ENCODE measurements around the gene ZNF286A.
"Not testable (repeated sequence)": the region's sequence is repeated elsewhere in the genome, so short reads cannot be mapped to it uniquely, and the experiment has no call there.

The ZNF286A gene

GRCh38 chr17:15708879-15709278 lies 9.3 kb downstream of the ZNF286A start:
- not testable (repeated sequence) for H3K4me3 ChIP-seq (ENCODE audit: low read depth, low read length); H3K4me1 ChIP-seq; H3K27me3 ChIP-seq; DNase-seq; H3K9me3 ChIP-seq
- peaks cover 11% of the 10 kb centered on the region for H3K36me3 ChIP-seq

DNA sequence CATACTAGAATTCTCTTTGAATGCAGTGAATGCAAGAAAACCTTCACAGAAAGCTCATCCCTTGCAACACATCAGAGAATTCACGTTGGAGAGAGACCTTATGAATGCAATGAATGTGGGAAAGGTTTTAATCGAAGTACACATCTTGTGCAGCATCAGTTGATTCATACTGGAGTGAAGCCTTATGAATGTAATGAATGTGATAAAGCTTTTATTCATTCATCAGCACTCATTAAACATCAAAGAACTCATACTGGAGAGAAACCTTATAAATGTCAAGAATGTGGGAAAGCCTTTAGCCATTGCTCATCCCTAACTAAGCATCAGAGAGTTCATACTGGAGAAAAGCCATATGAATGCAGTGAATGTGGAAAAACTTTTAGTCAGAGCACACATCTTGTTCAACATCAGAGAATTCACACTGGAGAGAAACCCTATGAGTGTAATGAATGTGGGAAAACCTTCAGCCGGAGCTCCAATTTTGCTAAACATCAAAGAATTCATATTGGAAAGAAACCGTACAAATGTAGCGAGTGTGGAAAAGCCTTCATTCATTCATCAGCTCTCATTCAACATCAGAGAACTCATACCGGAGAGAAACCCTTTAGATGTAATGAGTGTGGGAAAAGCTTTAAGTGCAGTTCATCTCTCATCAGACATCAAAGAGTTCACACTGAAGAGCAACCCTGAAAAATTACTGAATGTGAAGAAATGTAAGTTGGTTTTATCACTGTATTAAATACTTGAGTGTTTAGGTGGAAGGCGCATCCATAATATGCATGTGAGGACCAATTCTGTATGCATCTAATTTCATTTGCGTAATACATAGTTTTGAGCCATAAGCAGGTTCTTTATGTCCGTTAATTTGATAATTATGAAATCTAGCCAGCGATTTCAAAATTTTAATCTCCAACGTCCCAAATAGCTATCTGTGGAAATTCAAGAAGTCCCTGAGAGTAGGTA lies 17.3 kb downstream of the ZNF286A start:
- not testable (repeated sequence) for H3K4me1 ChIP-seq; DNase-seq; H3K9me3 ChIP-seq; H3K27me3 ChIP-seq; H3K4me3 ChIP-seq (ENCODE audit: low read depth, low read length); H3K36me3 ChIP-seq

DNA sequence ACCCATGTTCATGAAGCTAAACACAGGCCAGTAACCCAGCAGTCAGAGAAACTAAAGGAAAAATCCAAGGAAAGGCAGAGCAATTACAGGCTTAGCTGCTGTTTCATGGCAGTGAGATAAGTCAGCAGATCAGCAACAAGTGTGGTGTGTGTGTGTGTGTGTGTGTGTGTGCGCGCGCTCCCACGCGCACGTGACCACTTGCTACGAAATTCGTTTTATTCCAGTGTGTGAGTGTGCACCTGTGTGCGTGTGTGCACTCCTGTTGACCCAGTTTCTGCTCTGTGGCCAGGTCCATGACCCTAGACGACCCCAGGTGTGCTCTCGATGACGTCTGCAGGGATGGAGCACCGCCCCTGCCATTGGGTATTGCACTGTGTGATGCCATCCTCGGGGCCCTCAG lies 31.0 kb downstream of the ZNF286A start:
- not testable (repeated sequence) for H3K4me3 ChIP-seq (ENCODE audit: low read depth, low read length); DNase-seq; H3K9me3 ChIP-seq

GRCh38 chr17:15731900-15732299 lies 32.3 kb downstream of the ZNF286A start, which contains the start of gene TBC1D26:
TBC1D26 (plus strand) TSS chr17:15732283; CDS start chr17:15735349, 3,066 bp downstream.
- H3K4me1 ChIP-seq; H3K9me3 ChIP-seq; H3K4me3 ChIP-seq (ENCODE audit: low read depth, low read length); H3K27me3 ChIP-seq; H3K36me3 ChIP-seq; DNase-seq: not testable (repeated sequence)

More for the DNA sequence above, 31.0 kb downstream of the ZNF286A start:
- H3K4me1 ChIP-seq, H3K27me3 ChIP-seq, H3K36me3 ChIP-seq: not testable (repeated sequence)

DNA sequence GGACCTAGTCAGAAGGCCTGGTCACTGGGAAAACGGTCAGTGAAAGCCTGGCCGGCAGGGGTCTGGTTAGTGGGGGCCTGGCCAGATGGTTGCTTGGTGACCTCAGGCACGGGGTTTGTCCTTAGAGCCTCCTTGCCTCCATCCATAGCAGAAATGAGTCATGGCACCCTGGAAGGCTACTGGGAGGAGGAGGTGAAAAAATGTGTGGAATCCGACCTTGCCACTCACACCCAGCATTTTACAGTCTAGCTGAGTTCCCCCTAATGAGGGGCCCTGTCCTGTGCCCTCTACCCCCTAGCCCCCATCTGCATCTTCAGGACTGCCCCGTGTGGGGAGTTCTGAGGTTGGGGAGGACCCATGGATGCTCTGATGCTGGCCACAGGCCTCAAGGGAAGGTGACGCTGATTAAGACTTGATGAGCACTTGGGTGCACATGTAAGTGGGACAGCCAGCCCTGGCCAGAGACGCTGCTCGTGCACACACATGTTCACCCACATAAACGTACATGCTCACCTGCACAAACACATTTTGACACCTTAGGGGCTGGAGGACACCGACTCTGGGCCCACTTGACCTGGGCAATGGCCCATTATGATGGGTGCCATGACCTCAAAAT lies 33.7 kb downstream of the ZNF286A start:
- not testable (repeated sequence) for H3K4me3 ChIP-seq (ENCODE audit: low read depth, low read length); DNase-seq; H3K36me3 ChIP-seq; H3K27me3 ChIP-seq; H3K4me1 ChIP-seq; H3K9me3 ChIP-seq

DNA sequence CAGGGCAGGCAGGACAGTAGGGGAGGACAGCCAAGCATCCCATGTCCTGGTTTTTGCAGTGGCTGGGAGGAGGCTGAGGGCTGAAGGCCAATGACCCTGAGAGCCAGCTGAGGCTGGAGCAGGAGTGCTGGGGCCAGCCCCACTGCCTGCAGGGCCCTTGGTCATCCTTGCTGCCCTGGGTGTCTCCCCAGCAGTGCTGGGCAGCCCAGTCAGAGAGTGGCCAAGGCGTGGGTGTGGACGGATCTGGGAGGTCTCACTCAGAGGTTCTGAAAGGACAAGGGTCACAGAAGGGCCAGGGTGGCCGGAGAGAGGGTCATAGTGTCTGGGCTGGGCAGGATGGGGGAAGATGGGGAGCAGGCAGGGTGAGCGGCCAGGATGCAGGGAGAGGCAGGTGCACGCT lies 37.0 kb downstream of the ZNF286A start:
- H3K27me3 ChIP-seq; H3K36me3 ChIP-seq; DNase-seq; H3K4me3 ChIP-seq (ENCODE audit: low read depth, low read length); H3K9me3 ChIP-seq; H3K4me1 ChIP-seq: not testable (repeated sequence)

DNA sequence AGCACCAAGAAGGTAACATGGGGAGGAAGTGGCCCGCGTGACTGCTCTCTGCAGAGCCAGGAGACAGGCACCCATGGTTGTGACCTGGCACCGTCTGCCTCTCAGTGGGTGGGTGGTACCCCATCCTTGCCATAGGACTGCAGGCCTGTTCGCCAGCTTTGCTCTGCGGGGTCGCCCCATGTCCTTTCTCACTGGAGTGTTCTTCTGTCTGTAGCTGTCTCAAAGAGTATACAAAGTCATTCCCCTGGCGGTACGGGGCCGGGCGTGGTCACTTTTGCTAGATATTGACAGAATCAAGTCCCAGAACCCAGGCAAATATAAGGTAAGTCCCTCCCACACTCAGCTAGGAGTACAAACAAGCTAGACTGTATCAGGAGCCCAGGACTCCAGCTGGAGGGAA lies 38.5 kb downstream of the ZNF286A start:
- no peak for TF ChIP-seq CTCF (IDR thresholded peaks at IDR 0.05; ENCODE audit: low read depth, low read length)
- no peak for DNase-seq
- H3K4me3 ChIP-seq (ENCODE audit: low read depth, low read length) = no peak overlapping the region

GRCh38 chr17:15739259-15739658 lies 39.7 kb downstream of the ZNF286A start:
- not testable (repeated sequence) for H3K36me3 ChIP-seq; H3K9me3 ChIP-seq; H3K4me3 ChIP-seq (ENCODE audit: low read depth, low read length); DNase-seq; H3K27me3 ChIP-seq; H3K4me1 ChIP-seq

More for the DNA sequence above, 38.5 kb downstream of the ZNF286A start:
- H3K36me3 ChIP-seq = no peaks in the 10 kb centered on the region
- H3K27me3 ChIP-seq = no peaks in the 10 kb centered on the region
- no peaks in the 10 kb centered on the region for H3K9me3 ChIP-seq
- no peaks in the 10 kb centered on the region for H3K4me1 ChIP-seq

- not testable (repeated sequence) for H3K36me3 ChIP-seq; DNase-seq; H3K27me3 ChIP-seq; H3K4me3 ChIP-seq (ENCODE audit: low read depth, low read length); H3K4me1 ChIP-seq; H3K9me3 ChIP-seq
Measured at GRCh38 chr17:15740041-15740440, 40.5 kb downstream of the ZNF286A start.

DNA sequence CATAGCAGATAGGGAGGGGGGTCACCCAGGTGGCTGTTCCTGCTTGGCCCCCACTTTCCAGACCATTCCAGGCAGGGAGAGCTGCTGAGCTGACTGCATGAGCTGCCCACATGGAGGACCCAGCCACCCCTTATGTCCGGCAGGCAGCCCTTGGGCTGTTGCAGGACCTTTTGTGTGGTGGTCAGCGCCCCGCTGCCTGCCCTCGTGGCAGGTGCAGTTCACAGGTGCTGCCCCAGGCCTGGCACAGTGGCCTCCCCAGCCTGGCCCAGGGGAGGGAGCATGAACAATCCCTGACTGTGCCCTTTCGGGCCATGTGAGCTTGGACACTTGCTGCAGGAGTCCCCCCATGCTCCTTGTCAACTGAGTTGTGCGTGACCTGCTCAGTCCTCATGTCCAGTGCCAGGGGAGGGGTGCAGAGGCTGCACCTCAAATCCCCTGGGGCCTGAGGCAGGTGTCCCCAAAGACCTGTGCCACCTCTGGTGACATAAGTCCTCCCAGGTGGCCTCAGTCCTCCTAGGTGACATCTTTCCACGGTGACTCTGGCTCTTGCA lies 41.1 kb downstream of the ZNF286A start:
- TF ChIP-seq CTCF (IDR thresholded peaks at IDR 0.05; ENCODE audit: low read depth, low read length) = no peak
- Histone ChIP-seq H3K27me3 (no peaks in the 10 kb centered on the region), H3K36me3 (no peaks in the 10 kb centered on the region), H3K4me3 (ENCODE audit: low read depth, low read length) (no peak overlapping the region), H3K4me1 (no peaks in the 10 kb centered on the region), H3K9me3 (no peaks in the 10 kb centered on the region)
- DNase-seq = no peak
